ENCODE results near the gene LGR4. TPM values are rescaled to one million over a fixed set of nuclear protein-coding genes. Genes with fewer than 3 reads are reported as not detected.

LGR4 gene
- total and polyA plus RNA-seq, 2 of the 13 experiments (the other 11 are each of a cell fraction or from before 2014, with no cell fraction given), result 42.1 to 68.7 TPM

- TF ChIP-seq RERE (CRISPR knock-in tag; IDR thresholded peaks at IDR 0.05; ENCODE audit: low read depth), result no peak
- TF ChIP-seq ZNF280B (CRISPR knock-in tag; IDR thresholded peaks at IDR 0.05; ENCODE audit: borderline replicate concordance), result peak; percentile 51; the same call in 1 of the 2 replicates
- peak; percentile 91 for TF ChIP-seq ATF7-NPFF (CRISPR knock-in tag; IDR thresholded peaks at IDR 0.05; ENCODE audit: low read depth)
- peak; percentile 82; the same call in 1 of the 2 replicates for TF ChIP-seq ZNF567 (CRISPR knock-in tag; IDR thresholded peaks at IDR 0.05; ENCODE audit: borderline replicate concordance)
- TF ChIP-seq ZBTB39 (CRISPR knock-in tag; IDR thresholded peaks at IDR 0.05), result no peak
- peak; percentile 65 for TF ChIP-seq RBM39 (IDR thresholded peaks at IDR 0.05; ENCODE audit: low read depth, low read length, poor library complexity, severe bottlenecking)
- TF ChIP-seq TFDP1 (CRISPR knock-in tag; IDR thresholded peaks at IDR 0.05; ENCODE audit: borderline replicate concordance), result peak; percentile 98
- TF ChIP-seq ZNF850 (CRISPR knock-in tag; conservative IDR thresholded peaks at IDR 0.05), result no peak
- no peak for TF ChIP-seq ZNF101 (CRISPR knock-in tag; IDR thresholded peaks at IDR 0.05; ENCODE audit: borderline replicate concordance, low read depth)
- TF ChIP-seq GATAD2A (CRISPR knock-in tag; IDR thresholded peaks at IDR 0.05), result no peak
- peak; percentile 95 for TF ChIP-seq MYC (CRISPR knock-in tag; IDR thresholded peaks at IDR 0.05; ENCODE audit: borderline replicate concordance)
- no peak for TF ChIP-seq SOX13 (IDR thresholded peaks at IDR 0.05)
- TF ChIP-seq SOX13 (CRISPR knock-in tag; conservative IDR thresholded peaks at IDR 0.05 in 1 of 2, IDR thresholded peaks at IDR 0.05 in 1 of 2), result peak; percentile 3 to 64; a peak in 2 of 4 replicates
- TF ChIP-seq NCOA5 (CRISPR knock-in tag; IDR thresholded peaks at IDR 0.05), result no peak
- TF ChIP-seq SETDB1 (CRISPR knock-in tag; IDR thresholded peaks at IDR 0.05; ENCODE audit: borderline replicate concordance), result no peak
- peak; percentile 71; the same call in 1 of the 2 replicates for TF ChIP-seq ZNF746 (CRISPR knock-in tag; IDR thresholded peaks at IDR 0.05)
- peak; percentile 35; the same call in 1 of the 2 replicates for TF ChIP-seq MIER2 (CRISPR knock-in tag; IDR thresholded peaks at IDR 0.05)
- no peak for TF ChIP-seq PTBP1 (IDR thresholded peaks at IDR 0.05; ENCODE audit: low read depth, low read length, poor library complexity, severe bottlenecking)
These were observed 109.6 kb downstream of the LGR4 start, which contains the start of gene CCDC34 (continued) for GRCh38 chr11:27362749-27363575.

Data from HepG2 (cell line).